ENCODE data around the gene ZNF500. TPM values are rescaled to one million over a fixed set of nuclear protein-coding genes. Genes with fewer than 3 reads are reported as not detected.

Gene ZNF500
- total RNA-seq, 1 donor from 2014 or later: 5.4 TPM

GRCh38 chr16:4729876-4730275, 37.1 kb downstream of the ZNF500 start:
- H3K27ac ChIP-seq (replicated peaks): no peak overlapping the region
- intact Hi-C loops (cut with micrococcal nuclease): no loop called here
- H3K36me3 ChIP-seq: peaks cover 60% of the 10 kb centered on the region
- DNase-seq: no peak
- H3K4me1 ChIP-seq: peaks cover 18% of the 10 kb centered on the region
- no peaks in the 10 kb centered on the region for H3K27me3 ChIP-seq (ENCODE audit: low read depth)
- no peak for TF ChIP-seq CTCF (IDR thresholded peaks at IDR 0.05; ENCODE audit: borderline replicate concordance)
- no peaks in the 10 kb centered on the region for H3K9me3 ChIP-seq (replicated peaks)
- H3K4me3 ChIP-seq: no peak overlapping the region

- H3K9me3 ChIP-seq (replicated peaks): no peaks in the 10 kb centered on the region
- no peaks in the 10 kb centered on the region for H3K27me3 ChIP-seq (ENCODE audit: low read depth)
- DNase-seq: no peak
- H3K4me1 ChIP-seq: peaks cover 8% of the 10 kb centered on the region
- no peak overlapping the region for H3K4me3 ChIP-seq
- peaks cover 66% of the 10 kb centered on the region for H3K36me3 ChIP-seq
- intact Hi-C loops (cut with micrococcal nuclease): no loop called here
- H3K27ac ChIP-seq (replicated peaks): no peak overlapping the region
- no peak for TF ChIP-seq CTCF (IDR thresholded peaks at IDR 0.05; ENCODE audit: borderline replicate concordance)
These were observed 38.3 kb downstream of the ZNF500 start for GRCh38 chr16:4728676-4729075.

GRCh38 chr16:4726616-4727015, 40.3 kb downstream of the ZNF500 start:
- no peaks in the 10 kb centered on the region for H3K27me3 ChIP-seq (ENCODE audit: low read depth)
- no peaks in the 10 kb centered on the region for H3K9me3 ChIP-seq (replicated peaks)
- no peak overlapping the region for H3K27ac ChIP-seq (replicated peaks)
- intact Hi-C loops (cut with micrococcal nuclease): no loop called here
- no peak for TF ChIP-seq CTCF (IDR thresholded peaks at IDR 0.05; ENCODE audit: borderline replicate concordance)
- no peak for DNase-seq
- no peak overlapping the region for H3K4me3 ChIP-seq
- H3K36me3 ChIP-seq: peaks cover 73% of the 10 kb centered on the region
- no peaks in the 10 kb centered on the region for H3K4me1 ChIP-seq

- no peaks in the 10 kb centered on the region for H3K27me3 ChIP-seq (ENCODE audit: low read depth)
- peaks cover 55% of the 10 kb centered on the region for H3K36me3 ChIP-seq
- no peak for DNase-seq
- H3K27ac ChIP-seq (replicated peaks): no peak overlapping the region
- no peak overlapping the region for H3K4me3 ChIP-seq
- TF ChIP-seq CTCF (IDR thresholded peaks at IDR 0.05; ENCODE audit: borderline replicate concordance): no peak
- H3K4me1 ChIP-seq: no peaks in the 10 kb centered on the region
- intact Hi-C loops (cut with micrococcal nuclease): no loop called here
- no peaks in the 10 kb centered on the region for H3K9me3 ChIP-seq (replicated peaks)
These were observed 42.2 kb downstream of the ZNF500 start for GRCh38 chr16:4724661-4725270.

GRCh38 chr16:4723071-4723767, 43.7 kb downstream of the ZNF500 start:
- intact Hi-C loops (cut with micrococcal nuclease): no loop called here
- no peaks in the 10 kb centered on the region for H3K4me1 ChIP-seq
- no peaks in the 10 kb centered on the region for H3K27me3 ChIP-seq (ENCODE audit: low read depth)
- H3K36me3 ChIP-seq: peaks cover 53% of the 10 kb centered on the region
- no peak overlapping the region for H3K27ac ChIP-seq (replicated peaks)
- H3K9me3 ChIP-seq (replicated peaks): no peaks in the 10 kb centered on the region
- DNase-seq: no peak
- no peak for TF ChIP-seq CTCF (IDR thresholded peaks at IDR 0.05; ENCODE audit: borderline replicate concordance)
- H3K4me3 ChIP-seq: no peak overlapping the region
